Left lung (tissue), 10 donors: ENCODE data around the gene NBAS. TPM values are rescaled to one million over a fixed set of nuclear protein-coding genes. Genes with fewer than 3 reads are reported as not detected.

ENCODE experiments used
- ATAC-seq: fragments of 200-7000 bp; cut with Tn5 transposase; one replicate; pipeline ENCODE4 v1.9.1; 2020; ENCODE audit warnings: moderate library complexity
- DNase-seq, 4 donors: peaks; one replicate each; pipeline ENCODE4 v3.0.0-alpha.2; 2013 to 2020
- H3K27ac ChIP-seq, 2 donors: fragments of 200-600 bp; sonication (generic) in 1 of 2; one replicate each; pipeline versions ENCODE4 v1.5.0 to v1.8.0; 2020 to 2021
- H3K27me3 ChIP-seq, 2 donors: fragments of 200-600 bp; sonication (generic) in 1 of 2; one replicate each; pipeline versions ENCODE4 v1.5.0 to v1.8.0; 2020 to 2021
- H3K36me3 ChIP-seq, 2 donors: fragments of 200-600 bp; sonication (generic) in 1 of 2; one replicate each; pipeline versions ENCODE4 v1.5.0 to v1.8.0; 2020 to 2021
- H3K4me1 ChIP-seq, 2 donors: fragments of 200-600 bp; one replicate each; pipeline ENCODE4 v1.8.0; 2021
- H3K4me3 ChIP-seq, 2 donors: fragments of 200-600 bp; sonication (generic) in 1 of 2; one replicate each; pipeline versions ENCODE4 v1.5.0 to v1.8.0; 2020 to 2021; ENCODE audit warnings: mild to moderate bottlenecking in 1 of 2
- H3K9me3 ChIP-seq, 2 donors: fragments of 200-600 bp; sonication (generic) in 1 of 2; one replicate each; pipeline versions ENCODE4 v1.5.0 to v1.8.0; 2020 to 2021
- CTCF ChIP-seq, 2 donors: fragments of 200-600 bp; sonication (generic) in 1 of 2; IDR thresholded peaks; one replicate each; pipeline versions ENCODE4 v1.5.0 to v1.8.0; 2021; ENCODE audit warnings: antibody characterized with exemption in 2 of 2
- intact Hi-C, 2 donors: fragments of 100-400 bp; cut with DNase I; formaldehyde crosslinking; loops; one replicate each; pipeline versions ENCODE4 v1.11.2 to v1.14.2; 2022
- polyA plus RNA-seq, 6 donors: library from polyadenylated mRNA; unstranded; fragments of 120-200 nt; gene quantifications; one replicate each; pipeline ENCODE4 v1.2.1, GENCODE V29; 2013; ENCODE audit not compliant: insufficient read length in 6 of 6
- total RNA-seq, 2 donors: library from RNA; stranded (reverse); fragmentation: NEBNext Ultra II Directional; extraction: Animal tissue kit (Norgen Biotek cat#: 25700); gene quantifications; one replicate each; pipeline ENCODE4 v1.2.1, GENCODE V29; 2021
- donor health status: DM: no; HTN: yes; CAD: no.
- donor health status: DM: no; HTN: no; CAD: no.

The NBAS gene
- total and polyA plus RNA-seq, 8 donors, result 36.6 to 57.4 (median 46.3) TPM

- Histone ChIP-seq H3K4me1 (no peaks in the 10 kb centered on the region), H3K27ac (no peak overlapping the region), H3K27me3 (no peaks in the 10 kb centered on the region), H3K4me3 (no peak overlapping the region), H3K36me3 (peaks cover 0 to 56% of the 10 kb centered on the region in 2 donors), H3K9me3 (no peaks in the 10 kb centered on the region)
- ATAC-seq, result no peak
- intact Hi-C loops, result no loop called here
- DNase-seq, result no peak
- TF ChIP-seq CTCF (IDR thresholded peaks at IDR 0.05), result no peak
These were observed 104.8 kb downstream of the NBAS start for GRCh38 chr2:15456352-15456751.

- peaks cover 0 to 32% of the 10 kb centered on the region in 2 donors for H3K36me3 ChIP-seq
- no peak for TF ChIP-seq CTCF (IDR thresholded peaks at IDR 0.05)
- ATAC-seq (no peak), DNase-seq (no peak)
- H3K9me3 ChIP-seq, result peaks cover 0 to 6% of the 10 kb centered on the region in 2 donors
- no peaks in the 10 kb centered on the region for H3K4me1 ChIP-seq
- H3K4me3 ChIP-seq, result no peak overlapping the region
- intact Hi-C loops, result no loop called here
- no peak overlapping the region for H3K27ac ChIP-seq
- H3K27me3 ChIP-seq, result no peaks in the 10 kb centered on the region
These were observed 110.3 kb downstream of the NBAS start for GRCh38 chr2:15450808-15451207.

GRCh38 chr2:15449556-15450236 is 111.4 kb downstream of the NBAS start:
- Histone ChIP-seq H3K36me3 (peaks cover 0 to 29% of the 10 kb centered on the region in 2 donors), H3K27me3 (no peaks in the 10 kb centered on the region), H3K4me3 (no peak overlapping the region), H3K9me3 (peaks cover 0 to 6% of the 10 kb centered on the region in 2 donors), H3K27ac (no peak overlapping the region), H3K4me1 (no peaks in the 10 kb centered on the region)
- ATAC-seq (no peak), DNase-seq (no peak)
- intact Hi-C loops, result no loop called here
- TF ChIP-seq CTCF (IDR thresholded peaks at IDR 0.05), result no peak

GRCh38 chr2:15448250-15448839 is 112.8 kb downstream of the NBAS start:
- TF ChIP-seq CTCF (IDR thresholded peaks at IDR 0.05), result no peak
- no peak overlapping the region for H3K4me3 ChIP-seq
- H3K27me3 ChIP-seq, result no peaks in the 10 kb centered on the region
- ATAC-seq (peak; percentile 72), DNase-seq (no peak)
- peaks cover 0 to 6% of the 10 kb centered on the region in 2 donors for H3K9me3 ChIP-seq
- no peaks in the 10 kb centered on the region for H3K4me1 ChIP-seq
- H3K36me3 ChIP-seq, result peaks cover 0 to 24% of the 10 kb centered on the region in 2 donors
- no peak overlapping the region for H3K27ac ChIP-seq
- intact Hi-C loops, result no loop called here

- peaks cover 0 to 6% of the 10 kb centered on the region in 2 donors for H3K9me3 ChIP-seq
- no peak for ATAC-seq
- no peaks in the 10 kb centered on the region for H3K27me3 ChIP-seq
- no peak for DNase-seq
- intact Hi-C loops, result no loop called here
- no peak for TF ChIP-seq CTCF (IDR thresholded peaks at IDR 0.05)
- H3K4me3 ChIP-seq, result no peak overlapping the region
- no peak overlapping the region for H3K27ac ChIP-seq
- H3K4me1 ChIP-seq, result no peaks in the 10 kb centered on the region
- H3K36me3 ChIP-seq, result peaks cover 0 to 14% of the 10 kb centered on the region in 2 donors
These were observed 113.8 kb downstream of the NBAS start for GRCh38 chr2:15447381-15447780.
